GM19193 (cell line): ENCODE data around the gene EIF2B5.

Experiments used
- POLR2A ChIP-seq: IDR thresholded peaks from 4 replicates; pipeline ENCODE4 v1.6.1; 2011; ENCODE audit not compliant: insufficient read depth, insufficient read length; ENCODE audit errors: extremely low read depth

EIF2B5 gene

DNA sequence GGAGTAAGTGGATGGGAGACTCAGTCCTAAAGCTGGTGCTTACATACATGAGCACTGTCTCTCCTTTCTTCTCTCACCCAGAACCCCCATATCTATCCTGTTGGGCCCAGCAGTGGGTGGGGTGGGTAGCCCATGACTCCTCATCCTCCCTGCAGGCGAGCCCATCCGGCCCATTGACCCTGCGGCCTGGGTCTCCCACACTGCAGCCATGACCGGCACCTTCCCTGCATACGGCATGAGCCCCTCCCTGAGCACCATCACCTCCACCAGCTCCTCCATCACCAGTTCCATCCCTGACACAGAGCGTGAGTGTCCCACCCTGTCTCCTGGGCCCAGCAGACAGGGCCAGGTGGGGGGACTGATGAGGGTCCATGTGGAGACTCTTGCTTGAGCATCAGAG lies 31.5 kb downstream of the EIF2B5 start:
- no peak for TF ChIP-seq POLR2A

DNA sequence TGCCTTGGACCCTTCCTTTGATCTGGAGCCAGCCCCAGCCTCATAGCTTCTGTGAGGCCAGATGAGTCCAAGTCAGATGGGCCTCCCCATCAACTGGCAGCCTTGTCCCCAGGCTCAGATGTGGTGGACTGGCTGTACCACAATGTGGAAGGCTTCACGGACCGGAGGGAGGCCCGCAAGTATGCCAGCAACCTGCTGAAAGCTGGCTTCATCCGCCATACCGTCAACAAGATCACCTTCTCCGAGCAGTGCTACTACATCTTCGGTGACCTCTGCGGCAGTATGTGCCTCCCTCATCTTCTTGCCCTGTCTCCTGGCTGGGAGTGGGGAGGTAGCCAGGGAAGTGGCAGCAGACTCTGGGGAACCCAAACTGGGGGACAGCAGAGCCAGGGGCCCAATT lies 32.6 kb downstream of the EIF2B5 start:
- no peak for TF ChIP-seq POLR2A

DNA sequence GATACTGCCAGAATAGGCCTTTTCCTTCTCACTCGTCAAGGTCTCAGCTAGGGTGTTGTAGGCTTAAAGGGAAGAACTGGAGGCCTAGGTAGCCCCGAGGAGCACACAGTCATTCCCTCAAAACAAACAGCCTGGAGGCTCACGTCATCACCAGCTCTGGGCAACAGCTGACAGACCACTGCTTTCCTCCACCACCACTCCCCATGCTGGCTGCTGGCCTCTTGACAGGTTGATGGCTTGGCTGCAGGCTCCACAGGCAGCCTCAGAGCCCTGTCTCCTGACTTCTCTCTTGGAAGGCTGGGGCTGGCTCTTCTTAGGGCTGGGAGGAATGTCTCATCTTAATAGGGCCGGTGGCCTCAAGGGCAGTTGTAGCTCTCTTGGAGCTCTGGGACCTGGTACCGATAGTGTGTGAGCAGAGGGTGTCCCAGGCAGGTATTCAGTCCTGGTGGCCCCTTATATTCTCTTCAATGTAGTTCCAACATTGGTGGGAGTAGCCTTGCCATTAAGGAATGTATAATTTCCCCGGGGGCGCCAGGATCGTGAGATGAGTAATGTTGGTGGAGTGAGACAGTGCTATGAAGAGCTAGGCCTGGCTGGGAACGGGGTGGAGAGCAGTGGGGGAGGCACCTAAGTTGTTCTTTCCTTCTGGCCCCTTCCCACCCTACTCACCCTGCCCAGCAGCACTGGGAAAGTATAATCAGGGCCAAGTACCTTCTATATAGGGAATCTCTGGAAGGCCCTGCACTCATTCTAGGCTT lies 33.4 kb downstream of the EIF2B5 start:
- TF ChIP-seq POLR2A: no peak

DNA sequence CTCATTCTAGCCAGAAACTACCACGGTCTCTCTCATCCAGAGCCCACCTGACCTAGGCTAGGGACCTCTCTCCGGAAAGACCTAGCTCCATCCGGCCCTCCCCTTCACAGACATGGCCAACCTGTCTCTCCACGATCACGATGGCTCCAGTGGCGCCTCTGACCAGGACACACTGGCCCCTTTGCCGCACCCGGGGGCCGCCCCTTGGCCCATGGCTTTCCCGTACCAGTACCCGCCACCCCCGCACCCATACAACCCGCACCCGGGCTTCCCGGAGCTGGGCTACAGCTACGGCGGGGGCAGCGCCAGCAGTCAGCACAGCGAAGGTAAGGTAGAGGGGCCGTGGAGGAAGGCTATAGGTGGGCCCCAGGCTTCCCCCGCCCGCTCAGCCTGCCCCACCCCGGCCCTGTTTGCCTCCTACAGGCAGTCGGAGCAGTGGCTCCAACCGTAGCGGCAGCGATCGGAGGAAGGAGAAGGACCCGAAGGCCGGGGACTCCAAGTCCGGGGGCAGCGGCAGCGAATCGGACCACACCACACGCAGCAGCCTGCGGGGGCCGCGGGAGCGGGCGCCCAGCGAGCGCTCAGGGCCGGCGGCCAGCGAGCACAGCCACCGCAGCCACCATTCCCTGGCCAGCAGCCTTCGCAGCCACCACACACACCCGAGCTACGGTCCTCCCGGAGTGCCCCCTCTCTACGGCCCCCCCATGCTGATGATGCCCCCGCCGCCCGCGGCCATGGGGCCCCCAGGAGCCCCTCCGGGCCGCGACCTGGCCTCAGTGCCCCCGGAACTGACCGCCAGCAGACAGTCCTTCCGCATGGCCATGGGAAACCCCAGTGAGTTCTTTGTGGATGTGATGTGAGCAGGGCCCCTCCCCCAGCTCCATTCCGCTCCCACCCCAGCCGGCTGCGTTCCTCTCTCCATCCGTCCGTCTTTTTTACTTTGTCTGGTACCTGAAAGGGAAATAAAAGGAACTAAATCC lies 35.0 kb downstream of the EIF2B5 start:
- no peak for TF ChIP-seq POLR2A

DNA sequence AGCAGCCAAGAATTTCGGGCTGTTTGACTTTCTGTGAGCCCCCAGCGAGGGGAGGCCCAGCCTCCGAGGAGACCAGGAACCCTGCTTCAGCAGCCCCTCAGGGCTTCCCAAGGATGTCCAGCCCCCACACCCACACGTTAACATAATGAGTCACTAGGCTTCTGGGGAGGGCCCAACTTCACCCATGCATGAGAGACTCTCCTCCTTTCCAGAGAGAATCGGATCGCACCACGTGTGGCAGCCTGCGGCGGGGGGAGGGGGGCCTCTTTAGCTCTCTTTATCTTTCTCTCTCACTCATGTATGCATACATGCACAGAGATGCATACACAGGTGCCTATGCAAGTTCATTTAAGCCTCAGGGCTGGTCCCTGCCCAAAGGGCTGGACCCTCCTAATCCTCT lies 36.4 kb downstream of the EIF2B5 start:
- no peak for TF ChIP-seq POLR2A

DNA sequence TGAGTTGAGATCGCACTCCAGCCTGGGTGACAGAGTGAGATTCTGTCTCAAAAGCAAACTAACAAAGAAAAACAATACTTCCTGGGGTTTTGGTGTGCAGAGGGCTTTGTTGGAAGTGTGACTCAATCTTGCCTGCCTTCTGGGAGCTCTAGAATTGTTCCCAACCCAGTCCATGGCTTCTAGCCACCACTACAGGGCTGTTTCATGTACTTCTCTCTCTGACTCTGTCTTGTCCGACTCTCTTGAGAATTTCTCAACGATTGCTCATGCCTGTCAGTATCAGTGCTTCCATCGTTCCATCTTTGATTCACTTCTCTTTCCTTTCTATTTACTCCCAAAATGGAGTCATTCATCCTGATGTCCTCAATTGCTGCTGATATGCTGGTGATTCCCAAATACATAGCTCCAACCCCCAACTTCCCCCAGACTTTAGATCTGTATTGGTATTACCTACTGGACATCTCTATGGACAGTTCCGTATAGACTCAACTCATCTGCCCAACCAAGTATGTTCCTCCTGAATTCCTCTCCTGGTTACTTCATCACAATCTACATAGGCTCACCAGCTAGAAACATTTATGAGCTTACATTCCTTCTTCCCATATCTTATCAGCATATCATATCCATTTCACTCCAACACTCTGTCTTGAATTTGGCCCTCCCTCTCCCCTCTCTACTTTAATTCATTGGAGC lies 37.7 kb downstream of the EIF2B5 start:
- no peak for TF ChIP-seq POLR2A

DNA sequence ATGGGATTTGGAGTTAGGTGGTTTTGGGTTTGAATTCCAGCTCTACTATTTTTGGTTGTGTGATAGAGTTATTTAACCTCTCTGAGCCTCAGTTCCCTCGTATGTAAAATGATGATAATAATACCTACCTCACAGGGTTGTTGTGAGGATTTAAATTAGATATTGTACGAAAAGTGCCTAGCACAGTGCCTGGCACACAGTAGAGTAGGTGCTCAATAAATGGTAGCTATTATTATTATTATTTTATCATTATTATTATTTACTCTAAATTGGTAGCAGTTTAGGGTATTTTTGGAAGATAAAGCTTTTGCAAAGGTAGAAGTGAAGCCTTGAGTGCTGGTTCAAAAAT lies 38.2 kb downstream of the EIF2B5 start:
- no peak for TF ChIP-seq POLR2A

DNA sequence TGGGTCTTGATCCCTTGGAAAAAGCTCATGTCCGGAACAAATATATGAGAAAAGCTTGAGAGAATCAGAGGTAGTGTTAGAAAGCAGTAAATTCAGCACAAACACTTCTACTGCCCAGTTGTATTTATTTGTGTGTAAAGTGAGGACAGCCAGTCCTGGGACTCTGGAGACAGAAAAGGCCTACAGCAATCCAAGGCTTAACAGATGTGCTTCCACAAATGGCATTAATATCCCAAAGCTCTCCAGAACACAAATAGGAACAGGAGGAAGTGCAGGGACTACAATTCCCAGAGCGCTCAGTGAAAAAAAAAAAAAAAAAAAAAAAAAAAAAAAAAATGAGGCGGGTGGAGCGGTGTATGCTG lies 39.1 kb downstream of the EIF2B5 start:
- no peak for TF ChIP-seq POLR2A

DNA sequence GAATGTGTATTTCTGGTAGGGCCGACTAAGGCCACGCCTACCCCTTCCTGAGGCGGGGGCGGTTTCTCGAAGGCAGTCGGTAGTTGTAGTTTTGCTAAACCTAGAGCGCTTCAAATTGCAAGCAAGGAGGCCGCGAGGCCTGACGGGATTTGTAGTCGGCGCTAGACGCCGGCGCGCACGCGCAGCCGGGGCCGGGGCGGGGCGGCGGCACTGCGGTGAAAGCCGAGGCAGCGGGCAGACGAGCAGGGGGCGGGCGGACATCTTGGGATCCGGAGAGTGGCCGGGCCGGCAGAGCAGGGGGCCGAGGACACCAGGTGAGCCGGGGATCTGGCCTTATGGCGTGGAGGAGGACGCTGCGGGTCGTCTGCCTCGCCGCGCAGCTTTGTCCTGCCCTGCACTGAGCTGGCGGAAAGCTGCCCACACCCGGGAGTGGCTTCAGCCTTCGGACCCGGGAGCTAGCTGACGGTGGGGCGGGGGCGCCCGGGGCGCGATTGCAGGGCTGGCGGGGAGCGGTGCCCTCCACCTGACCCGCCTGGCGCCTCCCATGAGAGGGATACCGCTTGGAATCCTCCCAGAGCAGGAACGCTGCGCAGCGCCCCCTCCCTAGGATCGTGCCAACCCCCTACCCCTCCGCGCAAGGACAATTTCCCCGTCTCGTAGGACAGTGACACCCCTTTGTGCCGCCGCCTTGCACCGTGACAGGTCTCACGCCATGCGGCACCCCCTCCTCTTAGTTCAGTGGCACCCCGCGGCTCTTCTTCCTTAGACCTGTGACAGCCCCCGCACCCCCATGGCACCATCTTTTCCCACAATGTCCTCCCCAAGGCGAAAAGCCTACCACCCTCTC lies 39.7 kb downstream of the EIF2B5 start, which contains the start of gene AP2M1:
AP2M1 (plus strand) TSS at position 210 of the 847 bp plus-strand sequence. CDS start 2,139 bp downstream, outside the sequence.
- TF ChIP-seq POLR2A: peak; percentile 85

DNA sequence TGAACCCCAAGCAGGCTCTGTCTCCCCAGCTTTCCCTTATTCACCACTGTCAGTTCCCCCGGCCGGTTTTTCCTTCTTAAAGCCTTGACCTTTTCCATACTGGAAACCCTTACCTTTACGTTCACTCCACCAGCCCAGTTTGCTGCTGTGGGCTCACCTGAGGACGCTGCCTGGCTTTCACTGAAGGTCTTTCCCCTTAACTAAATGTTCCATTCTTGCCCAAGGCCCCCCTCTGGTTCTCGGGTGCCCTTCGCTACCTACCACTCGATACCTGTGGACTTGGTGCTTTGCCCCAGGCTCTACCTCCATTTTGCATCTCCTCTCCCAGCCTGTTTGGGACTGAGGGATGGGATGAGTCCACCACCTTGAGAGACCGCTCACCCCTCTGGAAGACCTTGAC lies 40.3 kb downstream of the EIF2B5 start:
- TF ChIP-seq POLR2A: no peak

DNA sequence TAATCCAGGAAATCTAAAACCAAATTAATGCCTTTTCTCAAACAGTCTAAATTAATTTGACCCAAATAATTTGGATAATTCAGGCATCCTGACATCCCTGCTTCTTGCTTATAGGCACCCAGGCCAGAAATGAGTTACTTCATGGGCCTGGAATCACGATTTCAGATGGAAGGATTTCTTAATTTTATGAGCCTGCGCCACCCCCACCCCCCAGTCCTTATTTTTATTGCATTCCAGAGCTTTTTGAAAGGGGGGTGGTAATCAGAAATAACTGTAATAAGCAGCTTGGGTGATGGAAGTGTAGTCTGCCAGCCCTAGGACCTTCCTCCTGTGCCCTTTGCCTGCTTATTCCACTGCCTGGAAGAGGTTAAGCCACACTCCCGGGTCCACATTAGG lies 40.8 kb downstream of the EIF2B5 start:
- no peak for TF ChIP-seq POLR2A

DNA sequence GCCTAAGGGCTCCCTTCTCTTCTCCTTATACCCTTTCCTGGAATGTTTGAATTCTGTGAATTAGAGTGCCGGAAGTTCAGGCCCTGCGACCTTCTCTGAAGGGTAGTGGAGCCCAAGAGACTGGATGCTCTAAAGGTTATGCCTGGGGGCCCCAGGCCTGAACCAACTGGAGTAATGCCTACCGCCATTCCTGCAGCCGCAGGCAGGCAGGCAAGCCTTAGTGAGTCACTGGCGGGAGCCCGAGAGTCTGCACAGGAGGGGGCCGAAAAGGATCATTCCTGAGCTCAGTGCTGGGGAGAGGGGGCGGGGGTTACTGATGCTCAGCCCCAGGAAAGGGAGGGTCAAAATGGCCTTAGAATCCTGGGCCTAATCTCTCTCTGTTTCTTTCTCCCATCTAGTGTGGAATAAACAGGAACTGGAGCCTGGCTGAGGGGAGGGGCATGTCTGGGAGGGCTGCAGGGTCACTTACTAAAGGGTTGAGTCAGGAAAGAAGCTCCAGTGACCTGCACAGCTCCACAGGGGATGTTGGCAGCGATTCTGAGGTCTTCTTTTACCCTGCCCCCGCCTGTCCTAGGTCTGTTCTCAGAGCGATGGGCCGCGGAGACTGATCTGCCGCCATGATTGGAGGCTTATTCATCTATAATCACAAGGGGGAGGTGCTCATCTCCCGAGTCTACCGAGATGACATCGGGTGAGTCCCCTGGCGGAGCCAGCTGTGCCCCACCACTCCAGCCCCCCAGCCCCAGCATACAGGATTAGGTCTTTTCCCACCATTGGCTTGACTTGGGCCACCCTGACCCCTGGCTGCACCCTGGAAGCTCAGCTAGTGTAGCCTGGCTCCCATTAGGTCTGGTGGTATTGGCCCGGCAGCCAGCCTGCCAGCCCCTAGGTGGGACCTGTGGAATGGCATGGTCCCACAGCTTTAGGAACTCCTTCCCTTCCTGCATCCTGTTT lies 41.5 kb downstream of the EIF2B5 start:
- no peak for TF ChIP-seq POLR2A

DNA sequence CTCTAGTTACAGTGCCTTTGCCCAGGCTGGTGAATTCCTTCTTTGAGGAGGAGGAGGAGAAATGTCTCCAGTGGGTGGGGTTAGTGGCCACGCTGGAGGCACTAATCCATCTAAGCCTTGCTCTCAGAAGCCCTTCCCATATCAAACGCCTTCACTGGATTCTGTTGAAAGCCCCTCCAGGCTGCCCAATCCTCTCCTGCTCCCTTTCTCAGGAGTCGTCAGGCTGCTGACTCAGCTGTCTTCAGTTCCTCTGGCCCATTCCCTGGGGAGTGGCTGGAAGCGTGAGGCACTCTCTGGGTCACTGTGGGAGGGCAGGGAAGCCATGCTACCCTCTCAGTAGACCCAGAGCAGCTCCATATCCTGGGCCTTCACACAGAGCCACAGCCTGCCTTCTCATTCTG lies 42.2 kb downstream of the EIF2B5 start:
- TF ChIP-seq POLR2A: no peak
